Neutrophil (primary cell): ENCODE data around the gene GPR162.
A peak's percentile ranks its signal among the peaks of the same experiment; 100 is the strongest.

Source experiments
- H3K27ac ChIP-seq: fragments of 200-600 bp; sonication (generic); 2 replicates; pipeline ENCODE4 v1.5.1; 2016; ENCODE audit warnings: mild to moderate bottlenecking, moderate library complexity
- H3K27me3 ChIP-seq: fragments of 200-600 bp; sonication (generic); 2 replicates; pipeline ENCODE4 v1.6.0; 2016; ENCODE audit warnings: mild to moderate bottlenecking
- H3K36me3 ChIP-seq: fragments of 200-600 bp; sonication (generic); 2 replicates; pipeline ENCODE4 v1.5.1; 2017
- H3K4me1 ChIP-seq, 2 experiments: fragments of 200-600 bp in 1 of 2; sonication (generic) in 1 of 2; 1 replicate in 1 of 2; 2 replicates in 1 of 2; pipeline versions ENCODE4 v1.5.1 to v1.6.1; 2013 to 2016; ENCODE audit warnings: low read depth in 1 of 2, low read length in 1 of 2, mild to moderate bottlenecking in 1 of 2, moderate library complexity in 1 of 2; ENCODE audit not compliant: control insufficient read depth in 1 of 2, insufficient read depth in 1 of 2
- H3K4me3 ChIP-seq, 2 experiments: fragments of 200-600 bp in 1 of 2; sonication (generic) in 1 of 2; 1 replicate in 1 of 2; 2 replicates in 1 of 2; pipeline ENCODE4 v1.5.1; 2013 to 2016; ENCODE audit warnings: low read depth in 1 of 2, low read length in 1 of 2, mild to moderate bottlenecking in 1 of 2, moderate library complexity in 1 of 2
- H3K9me3 ChIP-seq: fragments of 200-600 bp; sonication (generic); 2 replicates; pipeline ENCODE4 v1.5.1; 2016
- CTCF ChIP-seq: fragments of 200-600 bp; sonication (generic); IDR thresholded peaks from 2 replicates; pipeline ENCODE4 v1.5.1; 2016; ENCODE audit warnings: antibody characterized with exemption

GPR162 gene

DNA sequence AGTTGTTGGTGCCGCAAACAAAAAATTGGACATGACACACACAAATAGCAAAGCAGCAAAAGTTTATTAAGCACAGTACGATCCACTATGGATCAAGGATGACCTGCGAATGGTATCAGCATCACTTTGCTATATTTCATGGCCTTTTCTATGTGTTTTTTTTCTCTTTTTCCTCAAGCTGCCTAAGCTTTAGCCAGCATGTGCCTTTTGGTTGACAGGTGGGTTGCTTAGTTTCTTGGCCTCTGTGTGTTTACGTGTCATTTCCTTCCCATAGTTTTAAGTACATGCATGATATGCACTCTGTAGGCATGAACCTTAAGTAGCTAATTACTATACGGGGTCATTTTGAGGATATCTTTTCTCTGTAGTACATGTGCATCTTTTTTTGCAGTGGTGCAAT is 22.5 kb upstream of the GPR162 start:
- Histone ChIP-seq H3K9me3 (no peaks in the 10 kb centered on the region), H3K27me3 (no peaks in the 10 kb centered on the region), H3K4me3 (no peak overlapping the region), H3K4me1 (no peaks in the 10 kb centered on the region), H3K36me3 (no peaks in the 10 kb centered on the region), H3K27ac (no peak overlapping the region)
- no peak for TF ChIP-seq CTCF

- Histone ChIP-seq H3K27ac (no peak overlapping the region), H3K4me3 (no peak overlapping the region), H3K9me3 (no peaks in the 10 kb centered on the region), H3K36me3 (no peaks in the 10 kb centered on the region), H3K27me3 (no peaks in the 10 kb centered on the region), H3K4me1 (no peaks in the 10 kb centered on the region)
- TF ChIP-seq CTCF = no peak
These were observed 14.5 kb upstream of the GPR162 start for GRCh38 chr12:6807170-6807569.

- Histone ChIP-seq H3K4me3 (no peak overlapping the region), H3K27me3 (no peaks in the 10 kb centered on the region), H3K4me1 (no peaks in the 10 kb centered on the region), H3K27ac (no peak overlapping the region), H3K36me3 (no peaks in the 10 kb centered on the region), H3K9me3 (no peaks in the 10 kb centered on the region)
- no peak for TF ChIP-seq CTCF
These were observed 12.6 kb upstream of the GPR162 start for GRCh38 chr12:6809056-6809455.

GRCh38 chr12:6810758-6811157 is 10.9 kb upstream of the GPR162 start:
- no peaks in the 10 kb centered on the region for H3K9me3 ChIP-seq

DNA sequence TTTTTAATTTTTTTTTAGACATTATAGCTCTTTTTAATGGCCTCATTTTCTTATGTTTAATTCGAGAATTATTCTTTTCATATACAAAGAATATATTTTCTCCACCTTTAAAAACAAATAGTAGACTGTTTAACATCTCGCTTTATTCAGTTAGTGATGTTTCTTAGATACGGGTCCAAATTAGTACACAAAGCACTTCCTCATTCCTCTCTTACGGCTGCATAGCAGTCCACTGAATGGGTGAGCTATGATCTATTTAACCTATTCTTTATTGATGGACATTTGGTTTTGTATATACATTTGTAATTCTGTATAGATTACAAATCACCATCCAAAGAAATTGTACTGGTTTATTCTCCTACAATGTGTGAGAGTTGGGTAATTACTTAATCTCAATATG is 8.3 kb upstream of the GPR162 start:
- Histone ChIP-seq H3K9me3 (no peaks in the 10 kb centered on the region), H3K36me3 (no peaks in the 10 kb centered on the region), H3K27ac (no peak overlapping the region), H3K27me3 (no peaks in the 10 kb centered on the region), H3K4me3 (no peak overlapping the region), H3K4me1 (peaks cover 12 to 13% of the 10 kb centered on the region in 2 experiments)
- no peak for TF ChIP-seq CTCF

More at GRCh38 chr12:6810758-6811157, 10.9 kb upstream of the GPR162 start:
- no peak overlapping the region for H3K27ac ChIP-seq
- no peaks in the 10 kb centered on the region for H3K27me3 ChIP-seq
- H3K4me3 ChIP-seq = no peak overlapping the region
- H3K36me3 ChIP-seq = no peaks in the 10 kb centered on the region
- H3K4me1 ChIP-seq = peaks cover 3% of the 10 kb centered on the region in 2 experiments
- no peak for TF ChIP-seq CTCF

DNA sequence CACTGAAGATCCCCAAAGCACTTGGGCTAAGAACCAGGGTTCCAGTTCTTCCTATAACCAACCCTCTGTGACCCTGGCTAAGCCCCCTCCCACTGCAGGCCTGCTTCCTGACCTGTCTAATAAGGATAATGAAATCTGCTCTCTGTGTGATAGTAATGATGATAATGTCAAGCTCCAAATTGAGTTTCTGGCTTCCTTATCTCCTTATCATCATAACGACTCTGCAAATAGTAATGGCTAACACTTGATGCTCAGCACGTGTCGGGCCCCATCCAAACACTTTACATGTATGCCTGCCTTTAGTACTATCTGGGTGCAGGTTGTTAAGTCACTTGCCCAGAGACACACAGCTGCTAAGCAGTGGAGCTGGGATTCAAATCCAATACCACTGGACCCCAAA is 5.0 kb upstream of the GPR162 start:
- H3K27me3 ChIP-seq = peaks cover 6% of the 10 kb centered on the region
- no peaks in the 10 kb centered on the region for H3K9me3 ChIP-seq
- peak overlapping the region; percentile 56 for H3K27ac ChIP-seq
- no peaks in the 10 kb centered on the region for H3K36me3 ChIP-seq
- no peak overlapping the region for H3K4me3 ChIP-seq
- peaks cover 18 to 21% of the 10 kb centered on the region in 2 experiments for H3K4me1 ChIP-seq
- no peak for TF ChIP-seq CTCF
